IMR-90 (cell line): ENCODE results near the gene TOMM7. TPM values are rescaled to one million over a fixed set of nuclear protein-coding genes. Genes with fewer than 3 reads are reported as not detected.

ENCODE experiments used
- ATAC-seq: fragments of 200-7000 bp; cut with Tn5 transposase; 2 replicates; pipeline ENCODE4 v1.9.1; 2020; ENCODE audit warnings: low read depth, mild to moderate bottlenecking, moderate library complexity
- BruUV-seq: library from RNA; stranded (reverse); fragments of 400-500 nt; replicated peaks from 2 replicates; lab custom pipeline; 2021; lab: Mats Ljungman, UMichigan
- CTCF ChIA-PET: fragments of 300-600 bp; formaldehyde crosslinking; extraction: SDS; loops from one replicate; lab custom pipeline; 2021; ENCODE audit warnings: antibody characterized with exemption; lab: Yijun Ruan, JAX
- POLR2A ChIA-PET: fragments of 300-600 bp; sonication (Branson Sonifier 250); formaldehyde crosslinking; loops from one replicate; lab custom pipeline; 2022; ENCODE audit warnings: antibody characterized with exemption; ENCODE audit not compliant: unreplicated experiment; lab: Charles Lee
- DNase-seq: peaks from one replicate; pipeline ENCODE4 v3.0.0; 2013
- H2AFZ ChIP-seq: replicated peaks from 2 replicates; pipeline ENCODE3; 2013; ENCODE audit warnings: low read length, mild to moderate bottlenecking; ENCODE audit not compliant: poor library complexity
- H2AK5ac ChIP-seq: 2 replicates; pipeline ENCODE4 v1.6.1; 2013; ENCODE audit warnings: low read depth, low read length, inconsistent platforms
- H2AK9ac ChIP-seq: replicated peaks from 2 replicates; pipeline ENCODE3; 2013; ENCODE audit warnings: mild to moderate bottlenecking, low read depth, low read length, moderate library complexity; ENCODE audit not compliant: poor library complexity
- H2BK120ac ChIP-seq: 2 replicates; pipeline ENCODE4 v1.6.1; 2013; ENCODE audit warnings: low read depth, low read length, inconsistent platforms
- H2BK15ac ChIP-seq: 3 replicates; pipeline ENCODE4 v1.6.1; 2013; ENCODE audit warnings: low read depth, low read length, inconsistent platforms
- H2BK20ac ChIP-seq: 2 replicates; pipeline ENCODE4 v1.6.1; 2013; ENCODE audit warnings: low read depth, mild to moderate bottlenecking, inconsistent platforms, low read length, moderate library complexity
- H2BK5ac ChIP-seq: 2 replicates; pipeline ENCODE4 v1.6.1; 2013; ENCODE audit warnings: mild to moderate bottlenecking, low read depth, low read length, inconsistent platforms; ENCODE audit not compliant: poor library complexity, severe bottlenecking
- H3K14ac ChIP-seq: replicated peaks from 2 replicates; pipeline ENCODE4 v1.6.1; 2013; ENCODE audit warnings: low read depth, low read length, inconsistent platforms
- H3K18ac ChIP-seq: 2 replicates; pipeline ENCODE4 v1.6.1; 2013; ENCODE audit warnings: low read depth, low read length, control low read depth
- H3K23ac ChIP-seq: 2 replicates; pipeline ENCODE4 v1.6.1; 2013; ENCODE audit warnings: low read depth, low read length, inconsistent platforms
- H3K27ac ChIP-seq: 2 replicates; pipeline ENCODE4 v1.5.1; 2013; ENCODE audit warnings: mild to moderate bottlenecking, control low read depth, low read length; ENCODE audit not compliant: insufficient read depth
- H3K27me3 ChIP-seq: 2 replicates; pipeline ENCODE4 v1.6.1; 2013; ENCODE audit warnings: low read length; ENCODE audit not compliant: control insufficient read depth, insufficient read depth
- H3K36me3 ChIP-seq: 2 replicates; pipeline ENCODE4 v1.6.1; 2013; ENCODE audit warnings: low read length, mixed read lengths; ENCODE audit not compliant: control insufficient read depth, insufficient read depth
- H3K4ac ChIP-seq: 2 replicates; pipeline ENCODE4 v1.6.1; 2013; ENCODE audit warnings: low read depth, low read length, inconsistent platforms
- H3K4me1 ChIP-seq: 2 replicates; pipeline ENCODE4 v1.6.1; 2013; ENCODE audit warnings: low read length, mixed read lengths; ENCODE audit not compliant: control insufficient read depth, insufficient read depth
- H3K4me2 ChIP-seq: 2 replicates; pipeline ENCODE4 v1.6.1; 2013; ENCODE audit warnings: low read depth, mild to moderate bottlenecking, control low read depth, low read length, moderate library complexity
- H3K4me3 ChIP-seq: 2 replicates; pipeline ENCODE4 v1.5.1; 2013; ENCODE audit warnings: low read depth, mild to moderate bottlenecking, control low read depth, low read length, moderate library complexity; ENCODE audit not compliant: insufficient read depth
- H3K56ac ChIP-seq: 2 replicates; pipeline ENCODE4 v1.6.1; 2013; ENCODE audit warnings: low read length, inconsistent platforms; ENCODE audit not compliant: insufficient read depth; ENCODE audit errors: extremely low read depth
- H3K79me1 ChIP-seq, 2 experiments: 2 replicates each; pipeline ENCODE4 v1.6.1; 2013; ENCODE audit warnings: low read length in 2 of 2, inconsistent platforms in 1 of 2, low read depth in 1 of 2
- H3K9ac ChIP-seq: 2 replicates; pipeline ENCODE4 v1.6.1; 2013; ENCODE audit warnings: low read depth, low read length, control low read depth
- H3K9me1 ChIP-seq: 2 replicates; pipeline ENCODE4 v1.6.1; 2013; ENCODE audit warnings: low read length, inconsistent platforms; ENCODE audit not compliant: insufficient read depth
- H3K9me3 ChIP-seq: 2 replicates; pipeline ENCODE4 v1.6.1; 2013; ENCODE audit warnings: low read length; ENCODE audit not compliant: control insufficient read depth, insufficient read depth
- H4K20me1 ChIP-seq: 2 replicates; pipeline ENCODE4 v1.6.1; 2013; ENCODE audit warnings: low read length, inconsistent platforms; ENCODE audit not compliant: insufficient read depth
- H4K5ac ChIP-seq: 2 replicates; pipeline ENCODE4 v1.6.1; 2013; ENCODE audit warnings: mild to moderate bottlenecking, low read depth, low read length, control low read depth
- H4K8ac ChIP-seq, 2 experiments: 2 replicates each; pipeline ENCODE4 v1.6.1; 2013; ENCODE audit warnings: low read depth in 2 of 2, low read length in 2 of 2, control low read depth in 1 of 2, inconsistent platforms in 1 of 2
- H4K91ac ChIP-seq: 2 replicates; pipeline ENCODE4 v1.6.1; 2013; ENCODE audit warnings: low read depth, low read length, inconsistent platforms; ENCODE audit not compliant: insufficient read depth
- BHLHE40 ChIP-seq: fragments of 150-350 bp; IDR thresholded peaks from 2 replicates; pipeline ENCODE4 v1.6.1; 2016; ENCODE audit warnings: mild to moderate bottlenecking, low read depth, low read length
- CEBPB ChIP-seq: IDR thresholded peaks from 2 replicates; pipeline ENCODE4 v1.6.1; 2012; ENCODE audit warnings: low read depth, low read length, improper control_type of control experiment
- CHD1 ChIP-seq: IDR thresholded peaks from 2 replicates; pipeline ENCODE4 v1.6.1; 2012; ENCODE audit warnings: low read depth, low read length, improper control_type of control experiment
- FOS ChIP-seq: fragments of 150-350 bp; IDR thresholded peaks from 2 replicates; pipeline ENCODE4 v1.6.1; 2016; ENCODE audit warnings: low read depth, low read length
- MAFK ChIP-seq: IDR thresholded peaks from 2 replicates; pipeline ENCODE4 v1.6.1; 2012; ENCODE audit warnings: low read depth, low read length, improper control_type of control experiment
- NFE2L2 ChIP-seq: fragments of 150-350 bp; IDR thresholded peaks from 2 replicates; pipeline ENCODE4 v1.6.1; 2016; ENCODE audit warnings: low read depth, mild to moderate bottlenecking, low read length
- RAD21 ChIP-seq: IDR thresholded peaks from 2 replicates; pipeline ENCODE4 v1.6.1; 2012; ENCODE audit warnings: low read length, improper control_type of control experiment
- RCOR1 ChIP-seq: IDR thresholded peaks from 2 replicates; pipeline ENCODE4 v1.6.1; 2012; ENCODE audit warnings: mild to moderate bottlenecking, low read length, improper control_type of control experiment; ENCODE audit not compliant: insufficient replicate concordance
- RFX5 ChIP-seq: IDR thresholded peaks from 2 replicates; pipeline ENCODE4 v1.8.0; 2012; ENCODE audit warnings: low read depth, mild to moderate bottlenecking, low read length, moderate library complexity
- WGBS, 2 experiments: methylation state at CpG; one replicate each; pipeline versions ENCODE4 v1.1.5 to v1.1.7; 2013; ENCODE audit warnings: missing lambda C conversion rate in 2 of 2; ENCODE audit not compliant: insufficient read length in 1 of 2; ENCODE audit errors: extremely low coverage in 2 of 2; 5-methylcytosine and 5-hydroxymethylcytosine counted together
- dilution Hi-C: fragments of 300-500 bp; cut with HindIII; formaldehyde crosslinking; loops from one replicate; pipeline ENCODE4 v1.14.3; 2018; ENCODE audit warnings: low sequenced_read_pairs; ENCODE audit not compliant: unreplicated experiment
- in situ Hi-C: fragments of 300-500 bp; cut with MboI; formaldehyde crosslinking; loops from 3 replicates; pipeline ENCODE4 v1.14.3; 2019; ENCODE audit warnings: low sequenced_read_pairs, inconsistent platforms, mixed read lengths
- intact Hi-C: fragments of 100-400 bp; cut with micrococcal nuclease; formaldehyde crosslinking; loops from 2 replicates; pipeline ENCODE4 v1.10.0; 2022
- polyA plus RNA-seq, 3 experiments: library from polyadenylated mRNA; depleted of rRNA; stranded (reverse); fragments of >200 nt; gene quantifications; 2 replicates each; pipeline ENCODE4 v1.2.3, GENCODE V29; 2012; ENCODE audit warnings: low replicate concordance in 1 of 3
- total RNA-seq: library from RNA; depleted of rRNA; stranded (reverse); fragments of >200 nt; gene quantifications from 2 replicates; pipeline ENCODE4 v1.2.3, GENCODE V29; 2012
- TF ChIP-seq, protein P1 (sequence below): fragments of 150-350 bp; IDR thresholded peaks from 2 replicates; pipeline ENCODE4 v1.6.1; 2017; ENCODE audit warnings: mild to moderate bottlenecking, antibody characterized with exemption, low read length, low read depth
- TF ChIP-seq, protein P2 (sequence below): conservative IDR thresholded peaks from 2 replicates; pipeline ENCODE4 v1.5.1; 2012; ENCODE audit warnings: mild to moderate bottlenecking, low read depth, low read length, improper control_type of control experiment

The TOMM7 gene
- total and polyA plus RNA-seq, 2 of the 4 experiments (the other 2 are of a cell fraction) = 67.2 to 727 TPM

DNA sequence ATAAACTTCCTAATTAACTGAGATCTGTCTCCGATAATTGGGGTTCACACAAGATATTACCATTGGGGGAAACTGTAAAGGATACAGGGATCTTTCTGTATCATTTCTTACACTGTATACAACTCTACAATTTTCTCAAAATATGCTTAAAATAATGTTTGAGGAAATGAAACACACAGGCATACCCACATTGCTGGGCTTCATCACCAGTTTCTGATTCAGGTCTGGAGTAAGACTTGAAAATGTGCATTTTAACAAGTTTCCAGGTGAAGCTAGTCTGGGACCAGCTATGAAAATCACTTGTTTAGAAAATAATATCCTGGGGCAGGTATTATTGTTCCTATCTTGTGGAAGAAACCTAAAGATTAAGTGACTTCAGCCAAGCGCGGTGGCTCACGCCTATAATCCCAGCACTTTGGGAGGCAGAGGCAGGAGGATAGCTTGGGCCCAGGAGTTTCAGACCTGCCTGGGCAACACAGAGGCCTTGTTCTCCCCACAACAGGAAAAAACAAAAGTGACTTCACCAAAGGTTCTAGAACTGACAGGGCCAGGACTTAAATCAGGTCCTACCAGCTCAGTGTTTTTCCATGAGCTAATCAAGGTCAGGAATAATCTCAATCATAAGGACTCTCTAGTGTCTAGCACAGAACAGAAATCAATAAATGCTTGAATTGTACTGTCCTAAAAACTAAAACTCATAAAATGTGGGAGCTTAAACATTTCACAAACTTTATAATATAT lies 12.6 kb downstream of the TOMM7 start:
- peaks cover 3% of the 10 kb centered on the region; the same call in 1 of the 2 replicates for H3K4me1 ChIP-seq
- in situ Hi-C loops = no loop called here
- no peak overlapping the region for H4K8ac ChIP-seq
- no peak overlapping the region for H2BK120ac ChIP-seq
- BruUV-seq = no TSS peak
- dilution Hi-C loops = no loop called here
- no peak overlapping the region for H3K27ac ChIP-seq
- H4K91ac ChIP-seq = no peak overlapping the region
- no peak overlapping the region for H3K18ac ChIP-seq
- no peaks in the 10 kb centered on the region for H3K9me1 ChIP-seq
- no peak overlapping the region for H2AFZ ChIP-seq
- no peak for TF ChIP-seq CHD1
- TF ChIP-seq, protein P1, sequence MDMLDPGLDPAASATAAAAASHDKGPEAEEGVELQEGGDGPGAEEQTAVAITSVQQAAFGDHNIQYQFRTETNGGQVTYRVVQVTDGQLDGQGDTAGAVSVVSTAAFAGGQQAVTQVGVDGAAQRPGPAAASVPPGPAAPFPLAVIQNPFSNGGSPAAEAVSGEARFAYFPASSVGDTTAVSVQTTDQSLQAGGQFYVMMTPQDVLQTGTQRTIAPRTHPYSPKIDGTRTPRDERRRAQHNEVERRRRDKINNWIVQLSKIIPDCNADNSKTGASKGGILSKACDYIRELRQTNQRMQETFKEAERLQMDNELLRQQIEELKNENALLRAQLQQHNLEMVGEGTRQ = no peak
- TF ChIP-seq, protein P2, sequence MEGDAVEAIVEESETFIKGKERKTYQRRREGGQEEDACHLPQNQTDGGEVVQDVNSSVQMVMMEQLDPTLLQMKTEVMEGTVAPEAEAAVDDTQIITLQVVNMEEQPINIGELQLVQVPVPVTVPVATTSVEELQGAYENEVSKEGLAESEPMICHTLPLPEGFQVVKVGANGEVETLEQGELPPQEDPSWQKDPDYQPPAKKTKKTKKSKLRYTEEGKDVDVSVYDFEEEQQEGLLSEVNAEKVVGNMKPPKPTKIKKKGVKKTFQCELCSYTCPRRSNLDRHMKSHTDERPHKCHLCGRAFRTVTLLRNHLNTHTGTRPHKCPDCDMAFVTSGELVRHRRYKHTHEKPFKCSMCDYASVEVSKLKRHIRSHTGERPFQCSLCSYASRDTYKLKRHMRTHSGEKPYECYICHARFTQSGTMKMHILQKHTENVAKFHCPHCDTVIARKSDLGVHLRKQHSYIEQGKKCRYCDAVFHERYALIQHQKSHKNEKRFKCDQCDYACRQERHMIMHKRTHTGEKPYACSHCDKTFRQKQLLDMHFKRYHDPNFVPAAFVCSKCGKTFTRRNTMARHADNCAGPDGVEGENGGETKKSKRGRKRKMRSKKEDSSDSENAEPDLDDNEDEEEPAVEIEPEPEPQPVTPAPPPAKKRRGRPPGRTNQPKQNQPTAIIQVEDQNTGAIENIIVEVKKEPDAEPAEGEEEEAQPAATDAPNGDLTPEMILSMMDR = no peak
- TF ChIP-seq RAD21 = no peak
- TF ChIP-seq NFE2L2 = no peak
- TF ChIP-seq BHLHE40 = no peak
- TF ChIP-seq RCOR1 = no peak
- no peak for TF ChIP-seq FOS
- TF ChIP-seq CEBPB = no peak
- TF ChIP-seq MAFK = no peak
- no peak for TF ChIP-seq RFX5
- ChIA-PET POLR2A (no interaction called here), CTCF (no interaction called here)
- ATAC-seq = no peak
- no peak for DNase-seq
- no peak overlapping the region for H2BK20ac ChIP-seq
- 100% methylated on average over 3 of the region's 4 CpGs; no CpG with 5 or more reads in 1 of the 2 experiments for WGBS, 2 experiments
- no peak overlapping the region for H3K23ac ChIP-seq
- H2BK5ac ChIP-seq = no peak overlapping the region
- H3K4me3 ChIP-seq = no peak overlapping the region
- H3K27me3 ChIP-seq = no peaks in the 10 kb centered on the region
- H2BK15ac ChIP-seq = no peak overlapping the region
- H4K20me1 ChIP-seq = peaks cover 3% of the 10 kb centered on the region; the same call in 1 of the 2 replicates
- no peak overlapping the region for H2AK9ac ChIP-seq
- H3K79me1 ChIP-seq = peaks cover 9 to 22% of the 10 kb centered on the region in 2 experiments
- no peak overlapping the region for H3K56ac ChIP-seq
- intact Hi-C loops = no loop called here
- H3K4ac ChIP-seq = no peak overlapping the region
- no peak overlapping the region for H4K5ac ChIP-seq
- no peak overlapping the region for H2AK5ac ChIP-seq
- H3K9ac ChIP-seq = no peak overlapping the region
- H3K4me2 ChIP-seq = no peak overlapping the region
- no peak overlapping the region for H3K14ac ChIP-seq
- peaks cover 10% of the 10 kb centered on the region; the same call in 1 of the 2 replicates for H3K36me3 ChIP-seq
- H3K9me3 ChIP-seq = no peaks in the 10 kb centered on the region
